ENCODE data around the gene ANKRD55. TPM values are rescaled to one million over a fixed set of nuclear protein-coding genes. Genes with fewer than 3 reads are reported as not detected.
A peak's percentile ranks its signal among the peaks of the same experiment; 100 is the strongest.
"Not testable (repeated sequence)": the region's sequence is repeated elsewhere in the genome, so short reads cannot be mapped to it uniquely, and the experiment has no call there.

Gene ANKRD55
- total and polyA plus RNA-seq, 4 donors, result 0.37 to 1.9 (median 1.4) TPM

- no peaks in the 10 kb centered on the region for H3K9me3 ChIP-seq (ENCODE audit: control insufficient read depth in 4 of 4, low read length in 3 of 4)
- DNase-seq (ENCODE audit: low spot score), result no peak
- H3K36me3 ChIP-seq (ENCODE audit: control insufficient read depth in 4 of 4, insufficient read depth in 3 of 4, low read depth in 1 of 4, low read length in 3 of 4), result no peaks in the 10 kb centered on the region
- no peak overlapping the region for H3K4me3 ChIP-seq (ENCODE audit: low read depth in 1 of 3, low read length in 3 of 3)
- no peaks in the 10 kb centered on the region for H3K27me3 ChIP-seq (ENCODE audit: control insufficient read depth in 4 of 4, insufficient read depth in 4 of 4, low read length in 3 of 4)
- 53% methylated on average over 2 of the region's 2 CpGs for WGBS
- TF ChIP-seq TAF1 (conservative IDR thresholded peaks at IDR 0.05) (no peak), YY1 (IDR thresholded peaks at IDR 0.05) (no peak), JUND (IDR thresholded peaks at IDR 0.05) (peak in 1 of 2 donors; percentile 38), RAD21 (IDR thresholded peaks at IDR 0.05) (no peak), FOXA2 (IDR thresholded peaks at IDR 0.05) (no peak), SP1 (IDR thresholded peaks at IDR 0.05) (no peak)
- no peak overlapping the region for H3K9ac ChIP-seq (ENCODE audit: low read depth in 1 of 2, low read length in 2 of 2)
- no peaks in the 10 kb centered on the region for H3K4me1 ChIP-seq (ENCODE audit: control insufficient read depth in 4 of 4, insufficient read depth in 4 of 4, low read length in 3 of 4)
- no peak overlapping the region for H3K27ac ChIP-seq (ENCODE audit: low read depth in 1 of 2, low read length in 2 of 2)
Observed at GRCh38 chr5:56259002-56259511, 25.9 kb upstream of the ANKRD55 start.

DNA sequence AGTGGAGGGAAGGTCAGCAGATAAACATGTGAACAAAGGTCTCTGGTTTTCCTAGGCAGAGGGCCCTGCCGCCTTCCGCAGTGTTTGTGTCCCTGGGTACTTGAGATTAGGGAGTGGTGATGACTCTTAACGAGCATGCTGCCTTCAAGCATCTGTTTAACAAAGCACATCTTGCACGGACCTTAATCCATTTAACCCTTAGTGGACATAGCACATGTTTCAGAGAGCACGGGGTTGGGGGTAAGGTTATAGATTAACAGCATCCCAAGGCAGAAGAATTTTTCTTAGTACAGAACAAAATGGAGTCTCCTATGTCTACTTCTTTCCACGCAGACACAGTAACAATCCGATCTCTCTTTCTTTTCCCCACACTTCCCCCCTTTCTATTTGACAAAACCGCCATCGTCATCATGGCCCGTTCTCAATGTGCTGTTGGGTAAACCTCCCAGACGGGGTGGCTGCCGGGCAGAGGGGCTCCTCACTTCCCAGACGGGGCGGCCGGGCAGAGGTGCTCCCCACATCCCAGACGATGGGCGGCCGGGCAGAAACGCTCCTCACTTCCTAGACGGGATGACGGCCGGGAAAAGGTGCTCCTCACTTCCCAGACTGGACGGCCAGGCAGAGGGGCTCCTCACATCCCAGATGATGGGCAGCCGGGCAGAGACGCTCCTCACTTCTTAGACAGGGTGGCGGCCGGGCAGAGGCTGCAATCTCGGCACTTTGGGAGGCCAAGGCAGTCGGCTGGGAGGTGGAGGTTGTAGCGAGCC is 24.8 kb upstream of the ANKRD55 start:
- not testable (repeated sequence) for H3K36me3 ChIP-seq (ENCODE audit: control insufficient read depth in 4 of 4, insufficient read depth in 3 of 4, low read depth in 1 of 4, low read length in 3 of 4); H3K4me3 ChIP-seq (ENCODE audit: low read depth in 1 of 3, low read length in 3 of 3); H3K27ac ChIP-seq (ENCODE audit: low read depth in 1 of 2, low read length in 2 of 2); H3K9me3 ChIP-seq (ENCODE audit: control insufficient read depth in 4 of 4, low read length in 3 of 4); H3K9ac ChIP-seq (ENCODE audit: low read depth in 1 of 2, low read length in 2 of 2); H3K4me1 ChIP-seq (ENCODE audit: control insufficient read depth in 4 of 4, insufficient read depth in 4 of 4, low read length in 3 of 4); H3K27me3 ChIP-seq (ENCODE audit: control insufficient read depth in 4 of 4, insufficient read depth in 4 of 4, low read length in 3 of 4); DNase-seq (ENCODE audit: low spot score)
- WGBS, result 87% methylated on average over 27 of the region's 30 CpGs

DNA sequence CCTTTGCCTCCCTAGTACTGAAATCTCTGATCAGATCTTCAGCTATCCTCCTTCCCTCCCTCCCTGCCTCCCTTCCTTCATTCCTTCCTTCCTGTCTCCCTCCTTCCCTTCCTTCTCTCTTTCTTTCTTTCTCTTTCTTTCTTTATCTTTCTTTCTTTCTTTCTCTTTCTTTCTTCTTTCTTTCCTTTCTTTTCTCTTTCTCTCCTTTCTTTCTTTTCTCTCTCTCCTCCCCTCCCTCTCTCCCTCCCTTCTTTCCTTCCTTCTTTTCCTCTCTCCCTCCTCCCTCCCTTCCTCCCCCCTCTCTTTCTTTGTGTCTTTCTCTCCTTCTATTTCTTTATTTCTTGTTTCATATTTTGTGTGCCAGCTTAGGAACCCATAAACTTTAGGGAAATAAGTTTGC is 23.9 kb upstream of the ANKRD55 start:
- Histone ChIP-seq H3K9me3 (ENCODE audit: control insufficient read depth in 4 of 4, low read length in 3 of 4) (no peaks in the 10 kb centered on the region), H3K27ac (ENCODE audit: low read depth in 1 of 2, low read length in 2 of 2) (no peak overlapping the region), H3K4me1 (ENCODE audit: control insufficient read depth in 4 of 4, insufficient read depth in 4 of 4, low read length in 3 of 4) (no peaks in the 10 kb centered on the region), H3K27me3 (ENCODE audit: control insufficient read depth in 4 of 4, insufficient read depth in 4 of 4, low read length in 3 of 4) (no peaks in the 10 kb centered on the region), H3K36me3 (ENCODE audit: control insufficient read depth in 4 of 4, insufficient read depth in 3 of 4, low read depth in 1 of 4, low read length in 3 of 4) (no peaks in the 10 kb centered on the region), H3K4me3 (ENCODE audit: low read depth in 1 of 3, low read length in 3 of 3) (no peak overlapping the region), H3K9ac (ENCODE audit: low read depth in 1 of 2, low read length in 2 of 2) (no peak overlapping the region)
- DNase-seq (ENCODE audit: low spot score), result no peak
- TF ChIP-seq HNF4A (conservative IDR thresholded peaks at IDR 0.05) (no peak), YY1 (IDR thresholded peaks at IDR 0.05) (no peak), FOXA1 (IDR thresholded peaks at IDR 0.05) (no peak), NR2F2 (IDR thresholded peaks at IDR 0.05) (no peak), RAD21 (IDR thresholded peaks at IDR 0.05) (no peak), EGR1 (IDR thresholded peaks at IDR 0.05; ENCODE audit: low read depth in 2 of 2) (no peak), MAX (IDR thresholded peaks at IDR 0.05) (no peak), HNF4G (IDR thresholded peaks at IDR 0.05) (no peak), TAF1 (conservative IDR thresholded peaks at IDR 0.05) (no peak), JUND (IDR thresholded peaks at IDR 0.05) (no peak), GABPA (IDR thresholded peaks at IDR 0.05 in 1 of 2, conservative IDR thresholded peaks at IDR 0.05 in 1 of 2) (no peak), RXRA (IDR thresholded peaks at IDR 0.05) (no peak)
- TF ChIP-seq, protein P1, sequence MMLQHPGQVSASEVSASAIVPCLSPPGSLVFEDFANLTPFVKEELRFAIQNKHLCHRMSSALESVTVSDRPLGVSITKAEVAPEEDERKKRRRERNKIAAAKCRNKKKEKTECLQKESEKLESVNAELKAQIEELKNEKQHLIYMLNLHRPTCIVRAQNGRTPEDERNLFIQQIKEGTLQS (IDR thresholded peaks at IDR 0.05), result no peak
- TF ChIP-seq, protein P2, sequence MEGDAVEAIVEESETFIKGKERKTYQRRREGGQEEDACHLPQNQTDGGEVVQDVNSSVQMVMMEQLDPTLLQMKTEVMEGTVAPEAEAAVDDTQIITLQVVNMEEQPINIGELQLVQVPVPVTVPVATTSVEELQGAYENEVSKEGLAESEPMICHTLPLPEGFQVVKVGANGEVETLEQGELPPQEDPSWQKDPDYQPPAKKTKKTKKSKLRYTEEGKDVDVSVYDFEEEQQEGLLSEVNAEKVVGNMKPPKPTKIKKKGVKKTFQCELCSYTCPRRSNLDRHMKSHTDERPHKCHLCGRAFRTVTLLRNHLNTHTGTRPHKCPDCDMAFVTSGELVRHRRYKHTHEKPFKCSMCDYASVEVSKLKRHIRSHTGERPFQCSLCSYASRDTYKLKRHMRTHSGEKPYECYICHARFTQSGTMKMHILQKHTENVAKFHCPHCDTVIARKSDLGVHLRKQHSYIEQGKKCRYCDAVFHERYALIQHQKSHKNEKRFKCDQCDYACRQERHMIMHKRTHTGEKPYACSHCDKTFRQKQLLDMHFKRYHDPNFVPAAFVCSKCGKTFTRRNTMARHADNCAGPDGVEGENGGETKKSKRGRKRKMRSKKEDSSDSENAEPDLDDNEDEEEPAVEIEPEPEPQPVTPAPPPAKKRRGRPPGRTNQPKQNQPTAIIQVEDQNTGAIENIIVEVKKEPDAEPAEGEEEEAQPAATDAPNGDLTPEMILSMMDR (IDR thresholded peaks at IDR 0.05; ENCODE audit: low read depth, low read length, missing input control), result no peak
- TF ChIP-seq, protein P3, sequence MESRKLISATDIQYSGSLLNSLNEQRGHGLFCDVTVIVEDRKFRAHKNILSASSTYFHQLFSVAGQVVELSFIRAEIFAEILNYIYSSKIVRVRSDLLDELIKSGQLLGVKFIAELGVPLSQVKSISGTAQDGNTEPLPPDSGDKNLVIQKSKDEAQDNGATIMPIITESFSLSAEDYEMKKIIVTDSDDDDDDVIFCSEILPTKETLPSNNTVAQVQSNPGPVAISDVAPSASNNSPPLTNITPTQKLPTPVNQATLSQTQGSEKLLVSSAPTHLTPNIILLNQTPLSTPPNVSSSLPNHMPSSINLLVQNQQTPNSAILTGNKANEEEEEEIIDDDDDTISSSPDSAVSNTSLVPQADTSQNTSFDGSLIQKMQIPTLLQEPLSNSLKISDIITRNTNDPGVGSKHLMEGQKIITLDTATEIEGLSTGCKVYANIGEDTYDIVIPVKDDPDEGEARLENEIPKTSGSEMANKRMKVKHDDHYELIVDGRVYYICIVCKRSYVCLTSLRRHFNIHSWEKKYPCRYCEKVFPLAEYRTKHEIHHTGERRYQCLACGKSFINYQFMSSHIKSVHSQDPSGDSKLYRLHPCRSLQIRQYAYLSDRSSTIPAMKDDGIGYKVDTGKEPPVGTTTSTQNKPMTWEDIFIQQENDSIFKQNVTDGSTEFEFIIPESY (IDR thresholded peaks at IDR 0.05), result no peak
